Heart right ventricle (tissue), 16 donors: Measurements from ENCODE around the gene BACH1. TPM values are rescaled to one million over a fixed set of nuclear protein-coding genes. Genes with fewer than 3 reads are reported as not detected.

Experiments
- ATAC-seq, 8 donors: fragments of 200-7000 bp; cut with Tn5 transposase; one replicate each; pipeline ENCODE4 v1.9.1; 2020; ENCODE audit warnings: mild to moderate bottlenecking in 8 of 8, moderate library complexity in 8 of 8, moderate number of reproducible peaks in 1 of 8
- DNase-seq, 2 donors: peaks; one replicate each; pipeline ENCODE4 v3.0.0-alpha.2; 2020
- H3K27ac ChIP-seq, 10 donors: fragments of 200-600 bp; sonication (generic) in 2 of 10; one replicate each; pipeline versions ENCODE4 v1.5.0 to v1.8.0; 2020 to 2022; ENCODE audit warnings: mild to moderate bottlenecking in 3 of 10
- H3K27me3 ChIP-seq, 7 donors: fragments of 200-600 bp; one replicate each; pipeline ENCODE4 v1.8.0; 2021 to 2022; ENCODE audit warnings: mild to moderate bottlenecking in 2 of 7
- H3K36me3 ChIP-seq, 9 donors: fragments of 200-600 bp; sonication (generic) in 1 of 9; one replicate each; pipeline versions ENCODE4 v1.5.0 to v1.8.0; 2020 to 2022; ENCODE audit warnings: mild to moderate bottlenecking in 2 of 9
- H3K4me1 ChIP-seq, 9 donors: fragments of 200-600 bp; sonication (generic) in 1 of 9; one replicate each; pipeline versions ENCODE4 v1.5.0 to v1.8.0; 2020 to 2022; ENCODE audit warnings: mild to moderate bottlenecking in 4 of 9
- H3K4me3 ChIP-seq, 10 donors: fragments of 200-600 bp; sonication (generic) in 2 of 10; one replicate each; pipeline versions ENCODE4 v1.5.0 to v1.8.0; 2020 to 2022; ENCODE audit warnings: mild to moderate bottlenecking in 7 of 10, moderate library complexity in 2 of 10
- H3K9me3 ChIP-seq, 11 donors: fragments of 200-600 bp in 10 of 11; sonication (generic) in 2 of 11; one replicate each; pipeline versions ENCODE4 v1.5.0 to v1.8.0; 2013 to 2022; ENCODE audit warnings: mild to moderate bottlenecking in 2 of 11, control low read depth in 1 of 11, moderate library complexity in 1 of 11
- CTCF ChIP-seq, 9 donors: fragments of 200-600 bp; sonication (generic) in 2 of 9; IDR thresholded peaks; one replicate each; pipeline versions ENCODE4 v1.5.0 to v1.8.0; 2021 to 2022; ENCODE audit warnings: antibody characterized with exemption in 9 of 9, mild to moderate bottlenecking in 5 of 9, moderate library complexity in 1 of 9
- WGBS, 2 donors: extraction: QIAGEN DNeasy Blood & Tissue Kit; methylation state at CpG; one replicate each; pipeline ENCODE4 v1.1.7; 2013; ENCODE audit warnings: inconsistent platforms in 1 of 2; 5-methylcytosine and 5-hydroxymethylcytosine counted together
- intact Hi-C, 10 donors: fragments of 100-400 bp; cut with DNase I; formaldehyde crosslinking; loops; one replicate each; pipeline versions ENCODE4 v1.11.1 to v1.14.2; 2022
- polyA plus RNA-seq, 2 donors: library from polyadenylated mRNA; stranded (reverse); fragments of 200-250 nt; gene quantifications; one replicate each; pipeline ENCODE4 v1.2.3, GENCODE V29; 2013
- total RNA-seq, 10 donors: library from RNA; stranded (reverse); fragmentation: NEBNext Ultra II Directional in 3 of 10; extraction: Animal tissue kit (Norgen Biotek cat#: 25700) in 3 of 10; gene quantifications; one replicate each; pipeline versions ENCODE4 v1.2.1 to v1.2.4, GENCODE V29; 2021 to 2023
- donor health status: Arrhythmogenic right ventricular cardiomyopathy.
- donor health status: ischemic (EF 13 %, LVEDD 7.1; RV severe dilation, severe dysfunction).
- donor health status: healthy with polysubstance abuse.
- donor health status: DM: no; HTN: yes; CAD: no.
- donor health status: DM: no; HTN: no; CAD: no.
- donor health status: ischemic (EF 25% LVEDD 6.9; RV normal size, moderate dysfunction).
- donor health status: ischemic (EF 25% LVEDD 5.7; RV mildly dilated, moderate dysfunction).
- donor health status: healthy.
- donor health status: DM: yes; HTN: yes; CAD: no.
- donor health status: Ischemic cardiomyopathy.
- donor health status: ischemic (EF 35%, LVEDD 5.7; RV mildly dilated, moderate dysfunction).
- donor health status: nonischemic (EF 11% LVEDD 7.7; RV severe dilation, severe dysfunction).
- donor health status: DM: yes; HTN: yes; CAD: no.
- donor health status: PGD.
- donor health status: ischemic (EF 29% LVEDD 5.4; RV normal size, mild dysfunction).
- donor health status: nonischemic (EF 23%, LVEDD 6.1; RV moderate dilation, normal function).

Gene BACH1
- total and polyA plus RNA-seq, 12 donors: 2.7 to 78.7 (median 44.5) TPM

GRCh38 chr21:29360799-29361765 is 62.4 kb downstream of the BACH1 start:
- TF ChIP-seq CTCF (IDR thresholded peaks at IDR 0.05): no peak
- no peak overlapping the region for H3K4me3 ChIP-seq
- WGBS, 2 donors: 86 to 88% methylated on average over 9 of the region's 9 CpGs
- H3K4me1 ChIP-seq: peaks cover 0 to 16% (median 0%) of the 10 kb centered on the region in 9 donors
- no peaks in the 10 kb centered on the region for H3K27me3 ChIP-seq
- intact Hi-C loops: no loop called here
- H3K27ac ChIP-seq: no peak overlapping the region
- H3K9me3 ChIP-seq: peaks cover 0 to under 1% (median 0%) of the 10 kb centered on the region in 11 donors
- DNase-seq: no peak
- ATAC-seq: no peak
- peaks cover 0 to 32% (median 5%) of the 10 kb centered on the region in 9 donors for H3K36me3 ChIP-seq

- intact Hi-C loops: no loop called here
- H3K4me3 ChIP-seq: no peak overlapping the region
- peaks cover 0 to 32% (median 5%) of the 10 kb centered on the region in 9 donors for H3K36me3 ChIP-seq
- TF ChIP-seq CTCF (IDR thresholded peaks at IDR 0.05): no peak
- no peak overlapping the region for H3K27ac ChIP-seq
- 94 to 98% methylated on average over 3 of the region's 3 CpGs for WGBS, 2 donors
- no peak for DNase-seq
- H3K9me3 ChIP-seq: peaks cover 0 to 7% (median 0%) of the 10 kb centered on the region in 11 donors
- peaks cover 0 to 7% (median 0%) of the 10 kb centered on the region in 9 donors for H3K4me1 ChIP-seq
- ATAC-seq: no peak
- no peaks in the 10 kb centered on the region for H3K27me3 ChIP-seq
Observed at GRCh38 chr21:29362758-29363157, 64.0 kb downstream of the BACH1 start.

- Histone ChIP-seq H3K36me3 (peaks cover 0 to 46% (median 5%) of the 10 kb centered on the region in 9 donors), H3K27me3 (no peaks in the 10 kb centered on the region), H3K27ac (no peak overlapping the region), H3K4me1 (no peaks in the 10 kb centered on the region), H3K4me3 (no peak overlapping the region), H3K9me3 (peaks cover 0 to 7% (median 0%) of the 10 kb centered on the region in 11 donors)
- WGBS, 2 donors: 89 to 96% methylated on average over 8 of the region's 8 CpGs
- intact Hi-C loops: loop anchor here in 1 of 10 donors (2.0 kb wide), 1 partner anchor 203 kb away; no protein-coding TSS in a partner anchor
- DNase-seq (no peak), ATAC-seq (no peak)
- TF ChIP-seq CTCF (IDR thresholded peaks at IDR 0.05): no peak
Observed at GRCh38 chr21:29365661-29366265, 67.0 kb downstream of the BACH1 start.

GRCh38 chr21:29366532-29366931 is 67.8 kb downstream of the BACH1 start:
- intact Hi-C loops: loop anchor here in 1 of 10 donors (2.0 kb wide), 1 partner anchor 204 kb away; no protein-coding TSS in a partner anchor
- Histone ChIP-seq H3K27me3 (no peaks in the 10 kb centered on the region), H3K4me3 (no peak overlapping the region), H3K9me3 (peaks cover 0 to 7% (median 0%) of the 10 kb centered on the region in 11 donors), H3K4me1 (no peaks in the 10 kb centered on the region), H3K27ac (no peak overlapping the region), H3K36me3 (peaks cover 0 to 41% (median under 1%) of the 10 kb centered on the region in 9 donors)
- no peak for TF ChIP-seq CTCF (IDR thresholded peaks at IDR 0.05)
- WGBS, 2 donors: 97% methylated on average over 3 of the region's 3 CpGs
- no peak for ATAC-seq
- DNase-seq: no peak
